ENCODE data around the gene ARHGAP10.

DNA sequence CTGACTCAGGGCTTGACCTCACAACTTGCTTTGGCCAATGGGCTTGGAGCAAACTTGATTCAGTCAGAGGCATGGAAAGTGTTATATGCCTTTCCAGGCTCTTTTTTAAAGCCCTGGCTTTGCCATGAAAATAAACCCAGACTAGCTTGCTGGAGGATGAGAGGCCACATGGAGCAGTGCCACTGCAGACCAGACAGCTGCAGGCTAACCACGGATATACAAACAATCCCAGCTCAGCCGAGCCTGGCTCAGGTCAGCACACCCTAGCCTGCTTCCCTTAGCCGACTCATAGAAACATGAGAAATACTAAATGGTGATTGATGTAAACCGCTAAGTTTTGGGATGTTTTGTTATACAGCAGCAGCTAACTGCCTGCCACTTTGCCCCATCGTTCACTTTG is 345.1 kb downstream of the ARHGAP10 start:
- TF ChIP-seq, protein P1, sequence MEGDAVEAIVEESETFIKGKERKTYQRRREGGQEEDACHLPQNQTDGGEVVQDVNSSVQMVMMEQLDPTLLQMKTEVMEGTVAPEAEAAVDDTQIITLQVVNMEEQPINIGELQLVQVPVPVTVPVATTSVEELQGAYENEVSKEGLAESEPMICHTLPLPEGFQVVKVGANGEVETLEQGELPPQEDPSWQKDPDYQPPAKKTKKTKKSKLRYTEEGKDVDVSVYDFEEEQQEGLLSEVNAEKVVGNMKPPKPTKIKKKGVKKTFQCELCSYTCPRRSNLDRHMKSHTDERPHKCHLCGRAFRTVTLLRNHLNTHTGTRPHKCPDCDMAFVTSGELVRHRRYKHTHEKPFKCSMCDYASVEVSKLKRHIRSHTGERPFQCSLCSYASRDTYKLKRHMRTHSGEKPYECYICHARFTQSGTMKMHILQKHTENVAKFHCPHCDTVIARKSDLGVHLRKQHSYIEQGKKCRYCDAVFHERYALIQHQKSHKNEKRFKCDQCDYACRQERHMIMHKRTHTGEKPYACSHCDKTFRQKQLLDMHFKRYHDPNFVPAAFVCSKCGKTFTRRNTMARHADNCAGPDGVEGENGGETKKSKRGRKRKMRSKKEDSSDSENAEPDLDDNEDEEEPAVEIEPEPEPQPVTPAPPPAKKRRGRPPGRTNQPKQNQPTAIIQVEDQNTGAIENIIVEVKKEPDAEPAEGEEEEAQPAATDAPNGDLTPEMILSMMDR (conservative IDR thresholded peaks at IDR 0.05 in 1 of 2, IDR thresholded peaks at IDR 0.05 in 1 of 2; ENCODE audit: extremely low read depth in 1 of 2, insufficient read depth in 1 of 2, low read depth in 1 of 2, low read length in 2 of 2): no peak
- TF ChIP-seq EZH2 (IDR thresholded peaks at IDR 0.05; ENCODE audit: borderline replicate concordance, low read length): no peak
